ENCODE data around the gene ZNF740. TPM values are rescaled to one million over a fixed set of nuclear protein-coding genes. Genes with fewer than 3 reads are reported as not detected.

The ZNF740 gene
- polyA plus RNA-seq, 1 of the 3 experiments (the other 2 are of a cell fraction), result 14.6 TPM

DNA sequence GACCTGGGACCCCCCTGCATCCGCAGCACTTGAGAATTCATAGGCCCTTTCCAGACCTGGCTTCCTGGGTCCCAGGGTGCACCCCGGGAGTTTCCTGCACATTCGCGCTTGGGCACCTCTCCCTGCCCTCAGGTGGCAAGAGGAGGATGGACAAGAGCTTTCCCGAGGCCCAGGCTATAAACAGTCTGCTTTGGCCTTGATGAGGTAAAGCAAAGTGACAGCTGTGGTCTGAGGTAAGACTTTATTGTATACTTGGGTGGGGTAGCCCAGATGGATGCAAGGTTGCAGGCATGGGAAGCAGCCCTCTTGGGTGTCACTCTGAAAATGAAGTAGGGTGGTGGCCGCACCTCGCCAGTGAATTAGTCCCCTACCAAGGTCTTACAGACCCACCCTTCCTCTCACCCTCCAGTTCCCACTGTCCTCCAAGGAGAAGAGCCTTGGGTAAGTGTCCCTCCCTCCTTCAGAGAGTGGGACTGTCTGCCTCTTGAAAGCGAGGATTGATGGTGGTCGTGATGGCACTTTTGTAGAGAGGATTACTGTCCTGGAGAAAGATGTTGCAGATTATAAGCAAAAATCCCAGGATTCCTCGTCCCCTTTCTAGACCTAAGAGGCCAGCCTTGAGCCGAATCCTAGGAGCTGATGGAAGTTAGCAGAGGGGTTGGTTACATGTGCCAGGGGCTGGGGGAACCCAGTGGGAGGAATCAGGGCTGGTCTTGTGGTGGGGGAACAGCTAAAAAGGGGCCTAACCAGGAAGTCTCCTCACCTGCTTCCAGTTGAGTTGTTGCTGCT lies 10.8 kb downstream of the ZNF740 start (continued):
- TF ChIP-seq, protein P1, sequence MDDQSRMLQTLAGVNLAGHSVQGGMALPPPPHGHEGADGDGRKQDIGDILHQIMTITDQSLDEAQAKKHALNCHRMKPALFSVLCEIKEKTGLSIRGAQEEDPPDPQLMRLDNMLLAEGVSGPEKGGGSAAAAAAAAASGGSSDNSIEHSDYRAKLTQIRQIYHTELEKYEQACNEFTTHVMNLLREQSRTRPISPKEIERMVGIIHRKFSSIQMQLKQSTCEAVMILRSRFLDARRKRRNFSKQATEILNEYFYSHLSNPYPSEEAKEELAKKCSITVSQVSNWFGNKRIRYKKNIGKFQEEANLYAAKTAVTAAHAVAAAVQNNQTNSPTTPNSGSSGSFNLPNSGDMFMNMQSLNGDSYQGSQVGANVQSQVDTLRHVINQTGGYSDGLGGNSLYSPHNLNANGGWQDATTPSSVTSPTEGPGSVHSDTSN (IDR thresholded peaks at IDR 0.05), result no peak
- TF ChIP-seq EZH2phosphoT487 (IDR thresholded peaks at IDR 0.05; ENCODE audit: borderline replicate concordance, low read depth), result no peak
- TF ChIP-seq NRF1 (IDR thresholded peaks at IDR 0.05; ENCODE audit: low read depth, low read length), result no peak
- TF ChIP-seq MXI1 (IDR thresholded peaks at IDR 0.05; ENCODE audit: low read depth, low read length), result no peak
- TF ChIP-seq FOXM1 (IDR thresholded peaks at IDR 0.05; ENCODE audit: low read depth), result no peak
- TF ChIP-seq TCF12 (IDR thresholded peaks at IDR 0.05), result no peak
- no peak for TF ChIP-seq CHD2 (IDR thresholded peaks at IDR 0.05; ENCODE audit: low read length, partially characterized antibody)
- TF ChIP-seq RCOR1 (IDR thresholded peaks at IDR 0.05; ENCODE audit: low read length), result no peak
- TF ChIP-seq GATA2 (CRISPR knock-in tag; IDR thresholded peaks at IDR 0.05), result no peak

DNA sequence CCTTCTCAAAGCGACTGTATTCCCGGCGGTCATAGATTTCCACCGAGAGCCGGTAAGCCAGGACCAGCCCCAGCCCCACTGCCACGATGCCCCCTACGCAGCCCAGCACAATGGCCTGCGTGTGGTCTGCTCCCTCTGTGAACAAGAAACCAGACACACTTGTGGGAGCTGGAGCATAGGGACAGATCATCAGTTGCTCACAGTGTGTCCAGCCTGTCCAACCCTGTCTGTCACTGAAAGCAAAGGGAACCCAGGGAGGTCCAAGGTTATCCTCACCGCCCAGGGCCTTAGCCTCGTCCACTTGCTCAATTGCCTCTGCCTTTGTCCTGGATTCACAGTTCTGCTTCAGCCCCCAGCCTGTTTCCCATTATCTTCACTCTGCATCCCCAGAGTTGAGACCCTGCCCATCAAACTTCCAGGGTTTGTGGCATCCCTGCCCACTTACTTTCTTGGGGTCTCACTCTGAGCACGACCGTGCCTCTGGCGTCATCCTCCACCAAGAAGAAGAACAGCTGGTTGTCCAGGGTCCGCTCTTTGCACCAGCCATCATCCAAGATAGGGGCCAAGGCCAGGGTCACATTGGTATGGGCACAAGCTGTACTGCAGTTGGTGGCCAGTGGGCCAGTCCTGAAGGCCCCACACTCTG lies 11.5 kb downstream of the ZNF740 start:
- Histone ChIP-seq H3K36me3 (replicated peaks in 1 of 2; ENCODE audit: control insufficient read depth in 1 of 2, insufficient read depth in 2 of 2, low read length in 1 of 2) (peaks cover 17 to 20% of the 10 kb centered on the region in 2 experiments), H3K4me3 (ENCODE audit: low read depth in 2 of 2, low read length in 1 of 2) (no peak overlapping the region), H3K27me3 (ENCODE audit: insufficient read depth) (no peaks in the 10 kb centered on the region), H3K79me2 (ENCODE audit: insufficient read depth) (no peaks in the 10 kb centered on the region), H3F3A (replicated peaks; ENCODE audit: insufficient read depth) (peaks cover 13% of the 10 kb centered on the region), H3K9me3 (no peaks in the 10 kb centered on the region), H2AFZ (ENCODE audit: low read depth) (no peak overlapping the region), H3K4me1 (ENCODE audit: control insufficient read depth in 1 of 2, insufficient read depth in 2 of 2, low read depth in 1 of 2, low read length in 1 of 2) (no peaks in the 10 kb centered on the region; a peak in 1 of 4 replicates), H3K27ac (ENCODE audit: low read depth in 2 of 2, low read length in 1 of 2) (no peak overlapping the region), H4K20me1 (ENCODE audit: insufficient read depth) (no peaks in the 10 kb centered on the region), H3K9ac (no peak overlapping the region), H3K9me2 (no peaks in the 10 kb centered on the region), H3K4me2 (no peak overlapping the region)
- ChIA-PET POLR2A (interaction anchor here (0.5 to 1.2 kb wide), 3 partner anchors 8 to 33 kb away, joined by 3 to 4 read pairs (median 4); partner anchors contain the start of genes CSAD and ZNF740), CTCF (interaction anchor here (0.9 to 23.1 kb wide), 7 partner anchors 11 to 126 kb away, joined by 3 to 272 read pairs (median 26); partner anchors contain the start of genes CSAD, ESPL1, IGFBP6 and ZNF740)
- TF ChIP-seq NRF1 (IDR thresholded peaks at IDR 0.05; ENCODE audit: low read depth, low read length), result no peak
- TF ChIP-seq TCF12 (IDR thresholded peaks at IDR 0.05), result no peak
- WGBS (ENCODE audit: low lambda C conversion rate), result 96% methylated on average over 14 of the region's 14 CpGs
- DNase-seq, result no peak

DNA sequence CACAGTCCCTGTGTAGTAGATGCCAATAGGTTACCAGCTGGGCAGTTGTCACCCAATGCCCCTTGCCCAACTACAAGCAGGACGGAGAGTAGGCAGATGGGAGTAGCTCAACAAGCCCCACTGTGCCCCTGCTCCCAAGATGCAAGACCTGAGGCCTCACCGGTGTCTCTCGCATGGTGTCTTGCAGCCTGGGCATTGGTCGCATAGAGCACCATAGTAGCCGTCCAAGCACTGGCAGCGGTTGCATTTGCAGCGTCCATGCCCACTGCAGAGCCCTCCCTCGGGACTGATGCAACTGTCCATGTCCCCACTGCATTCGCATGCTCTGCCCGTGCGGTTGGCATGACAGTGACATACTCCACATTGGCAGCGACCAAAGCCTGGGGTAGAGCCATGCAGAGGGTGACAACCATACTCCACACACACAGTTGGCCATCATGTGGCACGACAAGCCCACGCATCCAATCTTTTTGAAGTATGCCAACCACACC lies 12.1 kb downstream of the ZNF740 start:
- Histone ChIP-seq H3K9ac (no peak overlapping the region), H3K9me3 (no peaks in the 10 kb centered on the region), H2AFZ (ENCODE audit: low read depth) (no peak overlapping the region), H3K27ac (ENCODE audit: low read depth in 2 of 2, low read length in 1 of 2) (no peak overlapping the region), H3K4me3 (ENCODE audit: low read depth in 2 of 2, low read length in 1 of 2) (no peak overlapping the region), H3K4me2 (no peak overlapping the region), H3K36me3 (replicated peaks in 1 of 2; ENCODE audit: control insufficient read depth in 1 of 2, insufficient read depth in 2 of 2, low read length in 1 of 2) (peaks cover 11 to 14% of the 10 kb centered on the region in 2 experiments), H3F3A (replicated peaks; ENCODE audit: insufficient read depth) (peaks cover 13% of the 10 kb centered on the region), H3K79me2 (ENCODE audit: insufficient read depth) (no peaks in the 10 kb centered on the region), H3K4me1 (ENCODE audit: control insufficient read depth in 1 of 2, insufficient read depth in 2 of 2, low read depth in 1 of 2, low read length in 1 of 2) (no peaks in the 10 kb centered on the region; a peak in 1 of 4 replicates), H4K20me1 (ENCODE audit: insufficient read depth) (no peaks in the 10 kb centered on the region), H3K27me3 (ENCODE audit: insufficient read depth) (no peaks in the 10 kb centered on the region), H3K9me2 (no peaks in the 10 kb centered on the region)
- whole genome bisulfite sequencing (ENCODE audit: low lambda C conversion rate), result 74% methylated on average over 9 of the region's 14 CpGs
- DNase-seq, result no peak
- TF ChIP-seq EZH2phosphoT487 (IDR thresholded peaks at IDR 0.05; ENCODE audit: borderline replicate concordance, low read depth) (no peak), YY1 (IDR thresholded peaks at IDR 0.05; ENCODE audit: low read depth) (no peak), RAD21 (IDR thresholded peaks at IDR 0.05; ENCODE audit: low read length) (no peak), TEAD4 (IDR thresholded peaks at IDR 0.05; ENCODE audit: borderline replicate concordance, insufficient read depth) (no peak), ELF1 (IDR thresholded peaks at IDR 0.05) (no peak)
- ChIA-PET POLR2A (interaction anchor here (0.5 to 1.2 kb wide), 3 partner anchors 8 to 34 kb away, joined by 3 to 4 read pairs (median 4); partner anchors contain the start of genes CSAD and ZNF740), CTCF (interaction anchor here (0.9 to 23.1 kb wide), 5 partner anchors 10 to 32 kb away, joined by 3 to 272 read pairs (median 27); partner anchors contain the start of genes CSAD and ZNF740)
